ENCODE measurements around the gene TRPT1.

DNA sequence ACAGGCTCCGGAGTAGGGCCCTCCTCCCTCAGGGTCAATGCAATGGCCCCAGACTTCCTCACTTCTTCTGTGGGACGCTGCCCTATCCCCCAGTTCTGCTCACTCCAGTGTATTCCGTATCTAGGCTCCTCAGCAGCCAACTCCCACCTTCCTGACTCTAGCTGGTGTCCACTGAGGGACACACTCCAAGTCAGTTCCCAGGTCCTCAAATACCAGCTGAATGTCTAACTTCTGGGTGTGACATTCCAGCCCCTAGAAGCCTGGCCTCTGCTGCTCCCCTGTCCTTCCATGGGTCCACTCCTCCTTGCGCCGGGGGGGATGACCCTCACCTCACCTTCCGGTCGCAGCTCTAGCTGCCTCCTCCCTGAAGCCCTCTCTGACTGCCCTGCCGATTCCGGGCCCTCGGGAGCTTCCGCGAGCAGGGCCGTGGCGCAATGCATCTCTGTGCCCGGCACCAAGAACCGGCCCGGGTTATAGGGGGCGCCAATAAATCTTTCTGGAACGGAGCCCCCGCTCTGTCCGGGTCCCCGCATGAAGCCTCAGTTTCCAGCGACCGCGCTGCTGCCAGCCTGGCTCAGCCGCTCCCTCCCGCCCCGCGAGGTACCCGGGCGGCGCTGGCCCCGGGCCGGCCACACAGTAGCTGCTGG, 43.0 kb upstream of the TRPT1 start:
- TF ChIP-seq, protein P1, sequence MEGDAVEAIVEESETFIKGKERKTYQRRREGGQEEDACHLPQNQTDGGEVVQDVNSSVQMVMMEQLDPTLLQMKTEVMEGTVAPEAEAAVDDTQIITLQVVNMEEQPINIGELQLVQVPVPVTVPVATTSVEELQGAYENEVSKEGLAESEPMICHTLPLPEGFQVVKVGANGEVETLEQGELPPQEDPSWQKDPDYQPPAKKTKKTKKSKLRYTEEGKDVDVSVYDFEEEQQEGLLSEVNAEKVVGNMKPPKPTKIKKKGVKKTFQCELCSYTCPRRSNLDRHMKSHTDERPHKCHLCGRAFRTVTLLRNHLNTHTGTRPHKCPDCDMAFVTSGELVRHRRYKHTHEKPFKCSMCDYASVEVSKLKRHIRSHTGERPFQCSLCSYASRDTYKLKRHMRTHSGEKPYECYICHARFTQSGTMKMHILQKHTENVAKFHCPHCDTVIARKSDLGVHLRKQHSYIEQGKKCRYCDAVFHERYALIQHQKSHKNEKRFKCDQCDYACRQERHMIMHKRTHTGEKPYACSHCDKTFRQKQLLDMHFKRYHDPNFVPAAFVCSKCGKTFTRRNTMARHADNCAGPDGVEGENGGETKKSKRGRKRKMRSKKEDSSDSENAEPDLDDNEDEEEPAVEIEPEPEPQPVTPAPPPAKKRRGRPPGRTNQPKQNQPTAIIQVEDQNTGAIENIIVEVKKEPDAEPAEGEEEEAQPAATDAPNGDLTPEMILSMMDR (conservative IDR thresholded peaks at IDR 0.05; ENCODE audit: low read length), result peak; percentile 60; the same call in 1 of the 2 replicates
- TF ChIP-seq EZH2phosphoT487 (IDR thresholded peaks at IDR 0.05; ENCODE audit: borderline replicate concordance, low read depth, low read length), result no peak
